Heart right ventricle (tissue), 16 donors: Measurements from ENCODE around the gene PDE4D. TPM values are rescaled to one million over a fixed set of nuclear protein-coding genes. Genes with fewer than 3 reads are reported as not detected.

Experiments
- ATAC-seq, 8 donors: fragments of 200-7000 bp; cut with Tn5 transposase; one replicate each; pipeline ENCODE4 v1.9.1; 2020; ENCODE audit warnings: mild to moderate bottlenecking in 8 of 8, moderate library complexity in 8 of 8, moderate number of reproducible peaks in 1 of 8
- DNase-seq, 2 donors: peaks; one replicate each; pipeline ENCODE4 v3.0.0-alpha.2; 2020
- H3K27ac ChIP-seq, 10 donors: fragments of 200-600 bp; sonication (generic) in 2 of 10; one replicate each; pipeline versions ENCODE4 v1.5.0 to v1.8.0; 2020 to 2022; ENCODE audit warnings: mild to moderate bottlenecking in 3 of 10
- H3K27me3 ChIP-seq, 7 donors: fragments of 200-600 bp; one replicate each; pipeline ENCODE4 v1.8.0; 2021 to 2022; ENCODE audit warnings: mild to moderate bottlenecking in 2 of 7
- H3K36me3 ChIP-seq, 9 donors: fragments of 200-600 bp; sonication (generic) in 1 of 9; one replicate each; pipeline versions ENCODE4 v1.5.0 to v1.8.0; 2020 to 2022; ENCODE audit warnings: mild to moderate bottlenecking in 2 of 9
- H3K4me1 ChIP-seq, 9 donors: fragments of 200-600 bp; sonication (generic) in 1 of 9; one replicate each; pipeline versions ENCODE4 v1.5.0 to v1.8.0; 2020 to 2022; ENCODE audit warnings: mild to moderate bottlenecking in 4 of 9
- H3K4me3 ChIP-seq, 10 donors: fragments of 200-600 bp; sonication (generic) in 2 of 10; one replicate each; pipeline versions ENCODE4 v1.5.0 to v1.8.0; 2020 to 2022; ENCODE audit warnings: mild to moderate bottlenecking in 7 of 10, moderate library complexity in 2 of 10
- H3K9me3 ChIP-seq, 11 donors: fragments of 200-600 bp in 10 of 11; sonication (generic) in 2 of 11; one replicate each; pipeline versions ENCODE4 v1.5.0 to v1.8.0; 2013 to 2022; ENCODE audit warnings: mild to moderate bottlenecking in 2 of 11, control low read depth in 1 of 11, moderate library complexity in 1 of 11
- CTCF ChIP-seq, 9 donors: fragments of 200-600 bp; sonication (generic) in 2 of 9; IDR thresholded peaks; one replicate each; pipeline versions ENCODE4 v1.5.0 to v1.8.0; 2021 to 2022; ENCODE audit warnings: antibody characterized with exemption in 9 of 9, mild to moderate bottlenecking in 5 of 9, moderate library complexity in 1 of 9
- WGBS, 2 donors: extraction: QIAGEN DNeasy Blood & Tissue Kit; methylation state at CpG; one replicate each; pipeline ENCODE4 v1.1.7; 2013; ENCODE audit warnings: inconsistent platforms in 1 of 2; 5-methylcytosine and 5-hydroxymethylcytosine counted together
- intact Hi-C, 10 donors: fragments of 100-400 bp; cut with DNase I; formaldehyde crosslinking; loops; one replicate each; pipeline versions ENCODE4 v1.11.1 to v1.14.2; 2022
- polyA plus RNA-seq, 2 donors: library from polyadenylated mRNA; stranded (reverse); fragments of 200-250 nt; gene quantifications; one replicate each; pipeline ENCODE4 v1.2.3, GENCODE V29; 2013
- total RNA-seq, 10 donors: library from RNA; stranded (reverse); fragmentation: NEBNext Ultra II Directional in 3 of 10; extraction: Animal tissue kit (Norgen Biotek cat#: 25700) in 3 of 10; gene quantifications; one replicate each; pipeline versions ENCODE4 v1.2.1 to v1.2.4, GENCODE V29; 2021 to 2023
- donor health status: Arrhythmogenic right ventricular cardiomyopathy.
- donor health status: ischemic (EF 13 %, LVEDD 7.1; RV severe dilation, severe dysfunction).
- donor health status: healthy with polysubstance abuse.
- donor health status: DM: no; HTN: yes; CAD: no.
- donor health status: DM: no; HTN: no; CAD: no.
- donor health status: ischemic (EF 25% LVEDD 6.9; RV normal size, moderate dysfunction).
- donor health status: ischemic (EF 25% LVEDD 5.7; RV mildly dilated, moderate dysfunction).
- donor health status: healthy.
- donor health status: DM: yes; HTN: yes; CAD: no.
- donor health status: Ischemic cardiomyopathy.
- donor health status: ischemic (EF 35%, LVEDD 5.7; RV mildly dilated, moderate dysfunction).
- donor health status: nonischemic (EF 11% LVEDD 7.7; RV severe dilation, severe dysfunction).
- donor health status: DM: yes; HTN: yes; CAD: no.
- donor health status: PGD.
- donor health status: ischemic (EF 29% LVEDD 5.4; RV normal size, mild dysfunction).
- donor health status: nonischemic (EF 23%, LVEDD 6.1; RV moderate dilation, normal function).

PDE4D gene
- total and polyA plus RNA-seq, 12 donors, result 5.8 to 83.2 (median 39.5) TPM

DNA sequence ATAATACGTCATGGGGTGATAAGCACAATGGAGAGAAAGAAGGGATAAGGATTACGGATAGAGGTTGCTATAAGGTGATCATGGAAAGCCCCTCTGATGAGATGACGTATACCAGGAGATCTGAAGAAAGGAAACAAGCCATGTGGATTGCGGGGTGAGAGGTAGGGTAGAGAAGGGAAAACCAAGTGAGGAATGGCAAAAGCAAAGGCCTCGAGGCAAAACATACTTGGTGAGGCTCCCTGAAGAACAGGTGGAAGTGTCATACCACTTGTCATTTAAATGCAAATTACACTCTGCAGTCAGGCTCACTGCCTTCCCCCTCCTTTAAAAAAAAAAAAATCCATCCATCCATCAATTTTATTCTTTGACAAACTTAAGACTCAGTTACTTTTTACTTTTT is 889.9 kb downstream of the PDE4D start:
- no peak overlapping the region for H3K27ac ChIP-seq
- peaks cover 2 to 30% (median 22%) of the 10 kb centered on the region in 9 donors for H3K4me1 ChIP-seq

DNA sequence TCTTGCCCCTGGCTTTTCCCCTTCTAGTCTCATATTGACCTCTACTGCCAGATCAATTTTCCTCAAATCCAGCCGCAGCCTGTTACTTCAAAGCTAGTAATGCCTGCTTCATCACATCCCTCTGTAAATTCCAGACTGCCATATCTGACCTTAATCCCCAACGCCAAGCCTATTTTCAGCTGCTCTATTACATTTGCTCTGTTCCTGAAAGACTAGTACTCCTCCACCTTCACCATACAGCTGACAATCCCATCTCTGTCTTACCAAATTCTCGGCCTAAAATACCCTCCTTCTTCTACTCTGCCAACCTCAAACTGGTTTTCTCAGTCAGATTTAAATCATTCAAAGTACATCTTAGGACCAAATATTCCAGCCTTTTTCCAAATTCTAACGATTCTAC is 890.4 kb downstream of the PDE4D start:
- intact Hi-C loops, result loop anchor here in 3 of 10 donors (5.0 to 10.0 kb wide), 3 partner anchors 101 to 108 kb away; no protein-coding TSS in a partner anchor
- H3K36me3 ChIP-seq, result no peaks in the 10 kb centered on the region
- H3K27ac ChIP-seq, result no peak overlapping the region
- WGBS, 2 donors, result 74 to 86% methylated on average over 4 of the region's 4 CpGs
- no peaks in the 10 kb centered on the region for H3K9me3 ChIP-seq
- peaks cover 2 to 30% (median 22%) of the 10 kb centered on the region in 9 donors for H3K4me1 ChIP-seq
- ATAC-seq (peak in 1 of 8 donors; percentile 17), DNase-seq (no peak)
- no peak for TF ChIP-seq CTCF (IDR thresholded peaks at IDR 0.05)
- no peak overlapping the region for H3K4me3 ChIP-seq
- no peaks in the 10 kb centered on the region for H3K27me3 ChIP-seq

More for the DNA sequence above, 889.9 kb downstream of the PDE4D start:
- intact Hi-C loops, result loop anchor here in 4 of 10 donors (2.0 to 10.0 kb wide), 4 partner anchors 101 to 113 kb away; no protein-coding TSS in a partner anchor
- no peak for ATAC-seq
- Histone ChIP-seq H3K4me3 (no peak overlapping the region), H3K36me3 (no peaks in the 10 kb centered on the region), H3K9me3 (no peaks in the 10 kb centered on the region), H3K27me3 (no peaks in the 10 kb centered on the region)
- 83 to 94% methylated on average over 5 of the region's 5 CpGs for WGBS, 2 donors
- TF ChIP-seq CTCF (IDR thresholded peaks at IDR 0.05), result no peak
- DNase-seq, result no peak

DNA sequence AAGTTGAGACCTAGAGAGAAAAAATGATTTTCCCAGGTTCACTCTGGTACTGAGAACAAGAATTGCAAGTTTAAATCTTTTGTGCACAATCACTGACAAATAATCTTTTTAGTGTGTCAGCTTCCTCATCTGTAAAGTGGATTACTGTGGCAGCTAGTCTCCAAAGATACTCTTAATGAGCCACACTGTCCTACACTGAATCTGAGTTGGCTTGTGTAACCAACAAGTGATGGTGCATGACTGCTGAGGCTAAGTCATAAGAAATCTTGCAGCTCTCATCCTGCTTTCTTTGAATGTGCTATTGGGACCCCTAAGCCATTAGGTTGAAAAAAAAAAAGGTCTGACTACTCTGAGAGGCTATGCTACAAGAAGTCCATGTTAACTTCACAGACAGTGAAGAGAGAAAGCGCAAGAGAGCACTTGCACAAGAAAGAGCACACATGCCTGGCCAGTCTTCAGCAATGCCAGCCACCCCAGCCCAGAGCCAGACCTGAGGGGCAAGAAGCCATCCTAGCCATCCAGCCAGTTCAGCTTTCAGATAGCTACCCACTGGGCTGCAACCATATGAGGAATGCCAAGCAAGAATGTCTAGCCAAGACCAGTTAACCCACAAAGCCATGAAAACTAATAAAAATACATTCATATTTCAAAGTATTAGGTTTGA is 891.2 kb downstream of the PDE4D start:
- WGBS, 2 donors, result 9 to 91% methylated on average over 1 of the region's 1 CpG
- Histone ChIP-seq H3K36me3 (no peaks in the 10 kb centered on the region), H3K9me3 (no peaks in the 10 kb centered on the region), H3K27me3 (no peaks in the 10 kb centered on the region), H3K27ac (no peak overlapping the region), H3K4me3 (no peak overlapping the region), H3K4me1 (peaks cover 2 to 30% (median 22%) of the 10 kb centered on the region in 9 donors)
- no peak for DNase-seq
- TF ChIP-seq CTCF (IDR thresholded peaks at IDR 0.05), result no peak
- intact Hi-C loops, result loop anchor here in 3 of 10 donors (5.0 to 10.0 kb wide), 3 partner anchors 100 to 107 kb away; no protein-coding TSS in a partner anchor
- ATAC-seq, result peak in 5 of 8 donors; percentile 28 to 57 (median 44)

DNA sequence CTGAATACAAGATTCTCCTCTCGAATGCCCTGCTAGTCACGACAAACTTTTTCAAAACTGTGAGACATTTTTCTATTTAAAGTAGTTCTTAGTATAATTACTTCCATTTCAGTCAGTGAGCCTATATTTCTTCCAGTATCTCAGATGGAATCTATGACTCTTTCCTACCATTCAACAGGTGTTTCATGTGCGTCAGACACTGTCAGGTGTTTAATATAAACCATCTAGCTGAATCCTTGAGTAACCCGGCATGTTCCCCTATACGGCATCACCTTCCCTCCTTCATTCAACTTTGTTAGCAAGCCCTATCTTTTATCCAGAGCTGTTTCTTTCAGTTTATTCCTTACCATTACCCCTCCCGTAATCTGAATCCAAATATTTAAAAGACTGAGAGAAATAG is 891.8 kb downstream of the PDE4D start:
- 87 to 89% methylated on average over 6 of the region's 6 CpGs for WGBS, 2 donors
- Histone ChIP-seq H3K36me3 (no peaks in the 10 kb centered on the region), H3K27ac (no peak overlapping the region), H3K9me3 (no peaks in the 10 kb centered on the region), H3K4me1 (peaks cover 2 to 30% (median 22%) of the 10 kb centered on the region in 9 donors), H3K27me3 (no peaks in the 10 kb centered on the region), H3K4me3 (no peak overlapping the region)
- no peak for DNase-seq
- ATAC-seq, result no peak
- no peak for TF ChIP-seq CTCF (IDR thresholded peaks at IDR 0.05)
- intact Hi-C loops, result loop anchor here in 3 of 10 donors (5.0 to 10.0 kb wide), 3 partner anchors 99 to 107 kb away; no protein-coding TSS in a partner anchor
